Endometrial microvascular endothelial cells (primary cell): Measurements from ENCODE around the gene SMAGP. TPM values are rescaled to one million over a fixed set of nuclear protein-coding genes. Genes with fewer than 3 reads are reported as not detected.

Source experiments
- in situ Hi-C: cut with HindIII; loops from 2 replicates; pipeline ENCODE4 v1.10.0; 2017; ENCODE audit warnings: low sequenced_read_pairs, low pct_unique_long_range_greater_than_20kb; ENCODE audit errors: inconsistent ontology term
- total RNA-seq: library from RNA; depleted of rRNA; stranded (reverse); fragments of >200 nt; gene quantifications from one replicate; pipeline ENCODE4 v1.2.3, GENCODE V29; 2015; ENCODE audit errors: inconsistent ontology term

SMAGP gene
- total RNA-seq, 1 donor from 2014 or later: 52.5 TPM

DNA sequence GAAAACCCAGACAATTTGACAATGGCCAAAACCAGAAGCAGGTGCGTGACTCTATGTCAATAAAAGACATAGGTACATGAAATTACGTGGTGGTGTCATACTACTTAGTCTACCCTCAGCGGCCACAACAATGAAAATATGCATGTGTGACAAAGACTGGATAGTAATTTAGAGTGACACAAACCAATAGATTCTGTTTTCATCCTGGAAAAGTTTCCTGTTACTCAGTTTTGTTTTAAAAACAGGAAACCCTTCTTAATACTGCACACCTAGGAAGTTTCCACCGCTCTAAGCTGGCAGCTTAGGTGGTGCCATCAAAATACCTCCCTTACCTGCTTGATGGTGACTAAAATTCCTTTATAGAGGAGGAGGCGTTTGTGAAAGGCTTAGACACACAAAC is 67.5 kb downstream of the SMAGP start:
- in situ Hi-C loops: no loop called here

DNA sequence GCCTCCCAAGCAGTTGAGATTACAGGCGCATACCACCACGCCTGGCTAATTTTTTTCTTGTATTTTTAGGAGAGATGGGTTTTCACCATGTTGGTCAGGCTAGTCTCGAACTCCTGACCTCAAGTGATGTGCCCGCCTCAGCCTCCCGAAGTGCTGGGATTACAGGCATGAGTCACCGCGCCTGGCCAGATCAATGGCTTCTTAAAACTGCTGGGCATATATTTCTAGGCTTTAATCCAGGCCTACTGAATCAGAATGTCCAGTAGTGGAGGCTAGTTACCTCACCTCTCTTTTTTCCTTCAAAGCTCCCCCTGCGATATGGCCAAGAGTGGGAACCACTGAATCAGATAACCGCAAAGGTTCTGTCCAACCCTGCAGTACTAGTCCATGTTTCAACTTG is 69.4 kb downstream of the SMAGP start:
- in situ Hi-C loops: no loop called here

DNA sequence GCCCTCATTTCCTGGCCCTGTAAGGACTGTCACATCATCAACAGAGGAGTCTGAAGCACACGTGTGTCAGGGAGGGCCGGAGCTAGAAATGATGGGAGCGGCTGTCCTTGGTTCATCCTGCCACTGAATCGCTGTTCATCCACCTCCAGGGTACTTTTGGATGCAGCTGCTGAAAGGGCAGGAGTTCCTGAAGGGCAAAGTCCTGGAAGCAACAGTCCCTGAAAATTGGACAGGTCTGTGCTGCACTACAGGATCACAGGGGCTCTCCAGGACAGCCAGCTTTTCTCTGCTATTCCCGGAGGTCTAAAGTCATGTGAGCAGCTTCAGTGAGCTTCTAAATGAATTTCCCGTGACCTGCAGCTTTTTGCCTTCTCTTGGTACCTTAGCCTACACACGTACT is 70.1 kb downstream of the SMAGP start:
- in situ Hi-C loops: no loop called here

DNA sequence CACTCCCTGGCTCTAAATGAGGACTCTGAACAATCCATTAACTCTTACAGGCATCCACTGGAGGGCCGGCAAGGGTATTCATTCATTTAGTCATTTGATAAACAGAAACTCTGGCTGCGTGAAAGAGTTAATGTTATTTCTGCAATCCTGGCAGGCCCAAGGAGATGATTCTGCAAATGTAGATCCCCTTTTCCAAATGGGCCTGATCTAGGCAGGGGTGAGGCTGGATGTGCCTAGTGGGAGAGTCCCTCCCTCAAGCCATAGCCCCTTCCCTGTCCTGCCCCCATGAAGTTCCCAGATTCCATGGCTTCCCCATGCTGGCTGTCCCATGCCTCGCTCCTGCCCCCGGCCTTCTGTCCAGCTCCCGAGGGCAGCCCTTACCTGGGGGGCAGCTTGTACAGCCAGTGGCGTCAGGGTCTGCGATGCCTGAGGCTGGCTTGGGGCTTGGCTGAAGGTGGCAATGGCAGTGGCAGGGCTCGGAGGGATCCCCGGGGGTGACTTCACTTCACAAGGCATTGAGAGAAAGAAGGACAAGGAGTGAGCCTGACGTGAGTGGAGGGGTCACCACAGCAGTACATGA is 70.8 kb downstream of the SMAGP start:
- in situ Hi-C loops: no loop called here

DNA sequence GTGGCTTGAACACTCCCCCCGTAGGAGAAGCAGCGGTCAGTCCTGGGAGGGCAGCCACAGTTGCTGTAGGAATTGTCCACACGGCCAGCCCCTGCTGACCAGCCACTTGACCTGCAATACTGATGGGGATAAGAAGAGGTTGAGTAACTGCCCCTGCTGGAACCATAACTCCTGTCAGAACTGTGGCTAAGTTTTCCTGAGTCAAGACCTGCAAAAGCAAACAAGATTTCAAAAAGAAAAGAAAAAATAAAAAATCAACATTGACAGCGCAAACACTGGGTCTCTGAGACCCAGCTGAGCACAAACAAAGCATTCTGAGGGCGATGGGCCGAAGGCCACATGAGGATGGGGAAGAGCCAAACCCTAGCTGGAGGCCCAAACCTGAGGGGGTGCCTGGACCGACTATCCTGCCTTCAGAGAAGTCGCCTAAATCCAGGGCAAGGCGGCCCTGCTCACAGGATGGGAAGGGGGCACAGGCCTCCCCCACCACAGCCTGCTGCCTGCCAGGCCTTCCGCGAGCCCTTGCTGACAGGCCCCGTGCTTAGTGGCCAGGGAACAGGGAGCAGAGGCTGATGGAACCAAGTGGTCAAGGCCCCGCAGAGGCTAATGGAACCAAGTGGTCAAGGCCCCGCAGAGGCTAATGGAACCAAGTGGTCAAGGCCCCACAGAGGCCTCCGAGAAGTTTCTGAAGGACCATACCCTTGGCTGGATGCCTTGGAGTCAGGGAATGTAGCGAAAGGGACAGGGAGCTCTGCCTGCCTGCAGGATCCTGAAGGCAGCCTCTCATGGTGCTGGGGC is 71.4 kb downstream of the SMAGP start:
- in situ Hi-C loops: no loop called here

DNA sequence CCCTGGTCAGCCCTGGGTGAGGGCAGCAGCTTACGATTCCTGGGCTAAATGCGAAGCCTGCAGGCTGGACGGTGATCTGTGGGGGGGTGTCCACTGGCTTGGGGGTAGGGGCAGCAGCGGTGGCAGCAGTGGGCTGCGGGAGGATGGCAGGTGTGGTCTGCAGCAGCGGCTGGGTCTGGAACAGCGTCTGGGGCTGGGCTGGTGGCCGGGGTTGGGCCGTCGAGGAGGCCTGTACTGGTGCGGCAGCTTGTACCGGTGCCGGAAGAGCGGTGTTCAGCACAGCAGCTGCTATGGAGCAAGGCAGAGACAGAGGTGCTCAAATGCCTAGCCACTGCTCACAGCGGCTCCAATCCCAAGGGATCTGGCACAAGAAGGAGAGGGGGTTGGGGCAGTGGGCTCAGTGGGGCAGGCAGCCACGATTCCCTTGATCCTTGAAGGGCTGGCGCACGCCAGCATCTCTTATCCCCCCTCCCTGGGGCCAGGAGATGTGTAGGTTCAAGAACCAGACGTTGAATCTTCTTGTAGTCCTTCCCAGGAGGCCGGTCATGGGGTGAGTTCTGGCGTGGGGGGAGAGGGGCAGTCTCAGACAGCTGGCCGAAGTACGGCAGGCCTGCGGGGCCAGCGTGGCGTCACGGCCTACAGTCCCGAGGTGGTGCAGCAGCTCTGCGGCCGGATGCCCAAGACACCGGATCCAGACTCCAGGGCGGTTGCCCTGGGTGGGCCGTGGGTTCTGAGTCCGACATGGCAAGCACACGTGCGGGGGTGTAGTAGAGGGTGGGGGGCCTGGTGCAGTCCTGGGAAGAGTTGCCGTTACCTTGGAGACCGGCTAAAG is 72.3 kb downstream of the SMAGP start:
- in situ Hi-C loops: no loop called here

DNA sequence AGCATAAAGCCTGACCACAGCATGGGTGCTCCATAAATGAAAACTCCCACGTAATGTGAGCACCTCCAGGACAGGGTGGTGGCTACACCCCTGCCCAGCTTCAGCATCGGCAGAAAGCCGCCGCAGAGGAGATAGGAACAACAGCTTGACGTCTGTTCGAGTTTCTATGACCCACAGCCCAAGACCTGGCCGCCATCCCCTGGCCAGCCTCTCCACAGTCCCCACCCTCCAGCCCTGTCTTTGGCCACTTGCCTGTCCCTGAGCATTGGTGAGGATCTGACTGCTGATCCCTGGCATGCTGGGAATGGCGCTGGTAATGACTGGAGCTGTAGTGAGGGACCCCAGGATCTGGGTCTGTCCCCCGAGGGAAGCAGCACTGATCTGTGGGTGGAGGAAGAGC is 73.7 kb downstream of the SMAGP start:
- in situ Hi-C loops: no loop called here

DNA sequence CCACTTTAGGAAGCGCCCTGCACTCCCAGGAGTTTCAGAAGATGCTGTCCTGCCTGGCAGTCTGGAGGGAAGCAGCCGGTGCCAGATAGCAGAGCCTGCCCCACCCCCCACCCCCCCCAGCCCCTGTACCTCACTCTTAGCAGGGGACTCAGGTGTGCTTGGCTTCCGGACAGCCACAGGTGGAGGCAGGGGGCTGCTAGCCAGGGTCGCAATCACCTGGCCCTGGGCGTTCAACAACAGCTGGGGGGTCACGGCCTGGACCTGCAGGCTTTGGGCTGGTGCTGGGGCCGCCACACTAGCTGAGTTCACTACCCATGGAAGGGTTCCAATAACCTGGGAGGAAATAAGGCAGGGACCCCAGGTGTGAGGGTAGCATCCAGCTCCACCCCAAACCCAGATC is 74.4 kb downstream of the SMAGP start:
- in situ Hi-C loops: no loop called here

Other genes starting within 250 kb of the SMAGP start
- gene SLC11A2, start 244.0 kb downstream of the SMAGP start, total RNA-seq: 22.5 TPM
- 30.9 TPM for gene LETMD1, start 222.1 kb downstream of the SMAGP start, total RNA-seq
- 30.7 TPM for gene CSRNP2, start 186.8 kb downstream of the SMAGP start, total RNA-seq
- gene TFCP2, start 97.3 kb downstream of the SMAGP start, total RNA-seq: 12.3 TPM
- 2.0 TPM for gene POU6F1, start 52.4 kb downstream of the SMAGP start, total RNA-seq
- gene DAZAP2, start 31.6 kb downstream of the SMAGP start, total RNA-seq: 252 TPM
- not detected for gene BIN2, start 53.8 kb upstream of the SMAGP start, total RNA-seq
- not detected for gene CELA1, start 76.3 kb upstream of the SMAGP start, total RNA-seq
- gene GALNT6, start 121.0 kb upstream of the SMAGP start, total RNA-seq: 242 TPM
- gene SLC4A8, start 154.4 kb upstream of the SMAGP start, total RNA-seq: 5.2 TPM